Epidermal melanocyte (primary cell): Measurements from ENCODE around the gene CADM2.

Experiments
- DNase-seq: peaks from one replicate; pipeline ENCODE4 v3.0.0; 2011; ENCODE audit warnings: low spot score; ENCODE audit not compliant: insufficient read length

CADM2 gene

GRCh38 chr3:85554153-85554552 is 595.4 kb downstream of the CADM2 start:
- DNase-seq, result no peak

- DNase-seq, result no peak
Observed at GRCh38 chr3:85560088-85560785, 601.4 kb downstream of the CADM2 start.

- peak; percentile 22 for DNase-seq
Observed at GRCh38 chr3:85567071-85567676, 608.4 kb downstream of the CADM2 start.

DNA sequence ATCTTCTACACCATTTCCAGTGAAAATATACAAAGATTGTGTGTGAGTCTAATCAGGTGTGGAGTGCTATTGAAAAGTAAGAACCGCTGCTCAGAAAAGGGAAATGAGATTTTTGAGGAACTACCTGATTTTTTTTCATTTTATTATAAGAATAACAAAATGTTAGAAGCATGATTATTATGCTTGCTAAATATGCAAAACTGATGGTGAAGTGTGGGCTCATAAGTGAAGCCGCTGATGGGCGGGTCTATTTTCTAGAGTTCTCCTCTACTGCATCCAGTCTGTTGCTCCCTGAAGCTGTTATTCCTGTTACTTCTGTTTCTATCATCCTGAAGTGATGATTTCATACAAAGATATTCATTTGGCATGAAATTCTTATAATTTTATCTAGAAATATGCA is 612.0 kb downstream of the CADM2 start:
- no peak for DNase-seq

- no peak for DNase-seq
Observed at GRCh38 chr3:85571835-85572234, 613.0 kb downstream of the CADM2 start.

DNA sequence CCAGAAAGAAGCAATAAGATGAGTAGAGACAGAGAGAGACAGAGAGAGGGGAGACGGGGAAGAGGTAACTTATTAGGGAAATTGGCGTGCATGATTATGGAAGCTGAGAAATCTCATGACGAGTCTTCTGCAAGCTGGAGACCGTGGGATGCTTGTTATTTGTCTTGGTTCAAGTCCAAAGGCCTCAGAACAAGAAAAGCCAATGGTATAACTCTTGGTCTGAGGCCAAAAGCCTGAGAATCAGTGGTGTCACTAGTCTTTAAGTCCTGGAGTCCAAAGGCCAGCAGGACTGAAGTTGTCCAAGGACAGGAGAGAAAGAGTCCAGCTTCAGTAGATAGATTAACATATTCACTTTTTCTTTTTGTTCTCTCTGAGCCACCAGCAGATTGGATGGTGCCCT is 613.6 kb downstream of the CADM2 start:
- no peak for DNase-seq

DNA sequence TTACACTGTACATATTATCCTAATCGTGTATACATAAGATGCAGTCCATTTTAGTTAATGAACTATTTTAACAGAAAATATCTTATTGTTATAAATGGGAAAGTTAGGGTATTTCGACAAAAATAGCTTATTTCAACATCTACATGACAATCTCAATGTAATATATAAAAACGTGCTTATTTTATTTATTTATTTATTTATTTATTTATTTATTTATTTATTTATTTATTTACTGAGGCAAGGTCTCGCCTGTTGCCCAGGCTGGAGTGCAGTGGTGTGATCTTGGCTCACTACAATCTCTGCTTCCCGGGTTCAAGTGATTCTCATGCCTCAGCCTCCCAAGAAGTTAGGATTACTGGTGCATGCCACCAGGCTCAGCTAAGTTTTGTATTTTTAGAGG is 614.2 kb downstream of the CADM2 start:
- no peak for DNase-seq

DNA sequence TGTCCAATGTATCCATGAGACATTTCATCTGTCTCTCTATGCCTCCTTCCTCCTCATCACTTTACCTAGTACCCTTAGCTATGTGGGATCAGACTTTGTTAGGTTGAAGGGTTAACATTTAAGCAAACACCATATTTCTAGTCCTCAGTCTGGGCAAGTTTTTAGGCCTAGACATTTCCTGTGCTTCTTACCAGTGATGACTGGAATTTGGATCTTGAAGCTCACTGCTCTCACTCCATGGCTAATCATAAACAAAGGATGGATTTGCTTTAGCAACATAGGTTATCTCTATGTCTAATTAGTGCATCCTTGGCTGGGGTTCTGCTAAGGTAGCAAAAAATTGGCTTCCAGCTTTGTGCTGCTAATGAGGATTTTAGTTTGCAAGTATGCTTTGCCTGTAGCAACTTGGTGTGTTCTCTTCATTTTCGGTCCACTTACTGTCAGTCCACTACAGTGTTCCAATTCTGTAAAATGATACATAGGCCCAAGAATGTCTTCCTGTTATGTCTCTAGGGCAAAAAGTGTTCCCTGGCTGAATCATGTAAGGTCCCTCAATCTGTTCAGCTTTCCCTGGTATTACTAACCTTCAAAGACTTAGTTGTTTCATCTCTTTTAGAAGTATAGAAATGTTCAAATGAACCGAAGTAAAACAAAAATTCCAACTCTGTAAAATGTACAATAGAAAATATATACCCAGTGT is 615.4 kb downstream of the CADM2 start:
- DNase-seq, result no peak

- DNase-seq, result no peak
Observed at GRCh38 chr3:85576091-85576690, 617.4 kb downstream of the CADM2 start.

- no peak for DNase-seq
Observed at GRCh38 chr3:85576697-85577200, 618.0 kb downstream of the CADM2 start.

DNA sequence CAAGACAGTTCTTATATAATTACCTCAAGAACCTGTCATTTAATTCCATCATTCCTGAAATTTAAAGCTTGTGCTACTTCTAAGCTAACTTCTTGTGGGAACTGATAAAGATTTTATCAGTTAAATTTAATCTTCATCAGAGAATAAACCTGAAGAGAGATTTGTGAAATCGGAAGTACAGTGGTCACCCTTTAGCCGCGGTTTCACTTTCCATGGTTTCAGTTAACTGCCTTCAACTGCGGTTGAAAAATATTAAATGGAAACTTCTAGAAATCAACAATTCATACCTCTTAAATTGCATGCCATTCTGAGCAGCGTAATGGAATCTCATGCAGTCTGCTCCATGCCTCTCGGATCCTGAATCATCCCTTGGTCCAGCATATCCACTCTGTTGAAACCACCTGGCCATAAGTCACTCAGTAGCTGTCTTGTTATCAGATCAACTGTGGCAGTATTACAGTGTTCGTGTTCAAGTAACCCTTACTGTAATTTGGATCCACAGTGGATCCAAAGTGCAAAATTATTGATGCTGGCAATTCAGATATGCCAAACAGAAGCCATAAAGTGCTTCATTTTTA is 626.1 kb downstream of the CADM2 start:
- no peak for DNase-seq

GRCh38 chr3:85586018-85586417 is 627.2 kb downstream of the CADM2 start:
- DNase-seq, result no peak

DNA sequence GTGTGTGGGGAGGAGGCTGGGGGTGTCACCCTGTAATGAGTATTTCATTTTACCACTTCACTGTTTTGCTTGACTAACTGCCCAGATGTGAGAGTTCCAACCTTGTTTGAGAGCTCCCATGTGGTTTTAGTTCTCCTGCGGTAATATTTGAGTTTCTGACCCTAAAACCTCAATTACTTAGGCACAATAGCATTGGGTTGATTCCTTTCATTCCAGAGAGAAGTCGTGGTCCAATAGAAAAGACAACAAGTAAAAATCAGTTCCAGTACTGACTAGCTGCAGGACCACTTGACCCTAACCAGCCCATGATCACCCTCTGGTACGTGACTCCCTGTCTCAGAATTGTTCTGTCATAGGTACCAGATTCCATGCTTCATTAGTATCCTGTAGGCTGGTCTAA is 630.4 kb downstream of the CADM2 start:
- DNase-seq, result no peak

DNA sequence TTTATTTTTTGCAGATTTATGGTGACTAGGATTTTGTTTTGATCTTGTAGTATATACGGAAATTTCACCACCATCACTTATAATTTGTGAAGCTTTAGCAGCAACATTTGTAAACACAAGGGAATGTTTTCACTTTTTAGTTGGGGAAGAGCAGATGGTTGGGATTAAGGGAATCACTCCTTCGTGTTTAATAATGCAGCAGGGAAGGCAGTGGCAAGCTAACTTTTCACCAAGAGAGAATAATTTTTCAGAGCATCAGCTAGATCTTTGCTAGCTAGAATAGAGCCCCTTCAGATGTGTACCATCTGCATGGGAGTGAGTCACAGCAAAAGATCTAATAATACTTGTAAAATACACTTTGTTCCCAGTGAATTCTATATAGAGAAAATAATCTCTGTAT is 632.7 kb downstream of the CADM2 start:
- DNase-seq, result no peak

GRCh38 chr3:85592256-85592655 is 633.5 kb downstream of the CADM2 start:
- DNase-seq, result no peak

GRCh38 chr3:85594676-85595075 is 635.9 kb downstream of the CADM2 start:
- DNase-seq, result no peak

GRCh38 chr3:85603378-85603777 is 644.6 kb downstream of the CADM2 start:
- no peak for DNase-seq

DNA sequence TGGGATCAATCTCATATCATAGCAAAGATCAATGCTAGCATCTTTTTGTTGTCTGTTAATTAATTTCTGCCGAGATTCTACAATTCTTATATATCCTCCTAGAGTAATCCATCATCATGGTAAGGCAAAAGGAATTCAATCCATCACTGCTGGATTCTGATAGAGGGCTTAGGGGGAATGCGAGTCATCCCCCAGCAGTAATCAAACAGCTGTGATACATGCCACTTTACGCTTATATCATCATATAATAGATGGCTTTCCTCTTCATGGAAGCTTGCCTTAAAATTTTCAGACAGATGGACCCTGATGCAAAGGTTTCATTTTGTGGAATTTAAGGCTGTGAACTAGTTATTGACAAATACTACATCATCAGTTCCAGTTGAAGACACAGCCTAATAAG is 645.9 kb downstream of the CADM2 start:
- DNase-seq, result no peak

DNA sequence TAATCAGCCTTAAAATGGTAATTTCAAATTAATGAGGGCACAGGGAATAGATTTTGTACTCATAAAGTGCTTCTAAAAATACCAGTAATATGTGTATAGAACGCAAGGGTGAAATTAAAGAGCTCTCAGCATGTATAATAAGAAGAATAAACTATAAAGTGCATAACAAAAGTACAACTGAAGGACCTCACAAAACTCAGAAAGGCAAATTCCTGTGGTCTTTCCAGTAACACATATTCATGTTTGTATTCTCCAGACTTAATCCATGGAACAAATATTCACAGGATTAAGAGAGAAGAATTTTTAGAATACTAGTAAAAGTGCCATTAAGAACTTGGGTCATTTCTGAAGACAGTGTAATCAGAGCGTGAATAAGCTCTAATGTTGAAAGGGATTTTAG is 646.3 kb downstream of the CADM2 start:
- DNase-seq, result no peak

DNA sequence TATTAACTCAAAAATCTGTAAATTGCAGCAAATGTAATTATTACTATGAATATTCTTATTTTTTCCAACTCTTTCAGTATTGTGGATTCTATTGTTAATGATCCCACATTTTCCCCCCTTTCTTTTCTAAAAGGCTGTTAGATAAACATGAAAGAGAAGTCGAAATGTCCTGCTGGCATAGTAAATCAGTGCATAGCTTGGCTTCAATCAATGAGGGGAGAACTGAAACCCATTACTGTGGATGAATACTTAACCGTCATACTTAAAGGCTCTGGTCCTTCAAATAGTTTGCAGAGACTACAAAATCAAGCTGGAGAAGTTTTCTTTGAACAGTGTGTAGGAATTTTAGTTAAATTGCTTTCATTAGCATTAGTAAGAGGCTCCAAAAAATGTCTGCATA is 667.9 kb downstream of the CADM2 start:
- no peak for DNase-seq

DNA sequence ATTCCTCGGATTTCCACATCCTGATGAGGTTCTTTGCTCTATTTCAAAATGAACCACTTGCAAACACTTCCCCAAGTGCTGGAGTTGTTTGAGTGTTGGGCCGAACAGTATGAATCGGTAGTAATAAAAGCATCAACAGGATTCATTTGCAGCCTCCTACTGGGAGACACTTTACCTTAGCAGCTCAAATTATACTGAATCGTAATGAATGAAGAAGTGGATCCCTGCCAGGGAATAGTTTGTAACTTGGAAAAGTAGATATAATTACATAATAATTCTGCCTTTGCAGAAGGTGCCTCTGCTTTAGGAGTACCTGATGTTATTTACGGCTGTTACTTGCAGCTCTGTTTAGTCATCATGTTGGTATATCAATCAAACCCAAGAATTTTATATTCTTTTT is 669.1 kb downstream of the CADM2 start:
- no peak for DNase-seq

DNA sequence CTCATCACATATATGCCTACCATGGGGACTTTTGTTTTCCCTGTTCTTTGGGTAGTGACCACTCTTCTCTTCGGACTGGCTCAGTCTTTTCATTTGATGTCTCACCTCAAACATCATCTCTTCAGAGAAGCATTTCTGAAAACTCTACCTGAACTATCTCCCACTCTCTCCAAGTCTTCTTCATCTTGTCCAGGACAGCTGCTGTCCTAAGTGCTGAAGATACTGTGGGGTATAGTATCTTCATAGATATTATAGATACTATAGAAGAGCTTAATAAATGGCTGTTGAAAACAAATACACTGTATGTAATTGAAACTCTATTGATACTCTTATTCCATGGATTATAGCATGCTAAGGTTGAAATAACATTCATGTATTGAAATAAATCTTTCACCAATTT is 672.3 kb downstream of the CADM2 start:
- no peak for DNase-seq
